ENCODE measurements around the gene EYA3.

- TF ChIP-seq CTCF (IDR thresholded peaks at IDR 0.05; ENCODE audit: insufficient read depth, low read depth, low read length): no peak
- TF ChIP-seq EZH2 (IDR thresholded peaks at IDR 0.05; ENCODE audit: insufficient read depth, low read length): no peak
Measured at GRCh38 chr1:28073867-28074266, 14.5 kb downstream of the EYA3 start.
